SH-SY5Y (cell line): ENCODE data around the gene SHB.

ENCODE experiments used
- GATA2 ChIP-seq: IDR thresholded peaks from 2 replicates; pipeline ENCODE4 v1.6.1; 2011; ENCODE audit warnings: mild to moderate bottlenecking, low read depth, low read length
- GATA3 ChIP-seq: IDR thresholded peaks from 2 replicates; pipeline ENCODE4 v1.6.1; 2011; ENCODE audit warnings: low read depth, mild to moderate bottlenecking, low read length, moderate library complexity

- no peak for TF ChIP-seq GATA2
- no peak for TF ChIP-seq GATA3
Measured at GRCh38 chr9:38039090-38039906, 29.7 kb downstream of the SHB start.
